PC-9 (cell line): ENCODE data around the gene DMBT1. TPM values are rescaled to one million over a fixed set of nuclear protein-coding genes. Genes with fewer than 3 reads are reported as not detected.

ENCODE experiments used
- BruUV-seq: library from RNA; stranded (reverse); fragments of 400-500 nt; replicated peaks from 2 replicates; lab custom pipeline; 2021; lab: Mats Ljungman, UMichigan
- CTCF ChIA-PET: fragments of 300-600 bp; sonication (Branson Sonifier 250); formaldehyde crosslinking; loops from one replicate; lab custom pipeline; 2022; ENCODE audit warnings: antibody characterized with exemption; lab: Charles Lee
- POLR2A ChIA-PET: fragments of 300-600 bp; sonication (Branson Sonifier 250); formaldehyde crosslinking; loops from one replicate; lab custom pipeline; 2022; ENCODE audit warnings: antibody characterized with exemption; ENCODE audit not compliant: unreplicated experiment; lab: Charles Lee
- DNase-seq, 2 experiments: peaks; one replicate each; pipeline versions ENCODE4 v3.0.0 to v3.0.0-alpha.2; 2015 to 2022; ENCODE audit warnings: mixed read lengths in 1 of 2
- H2AFZ ChIP-seq: fragments of 200-600 bp; sonication (generic); 2 replicates; pipeline ENCODE4 v1.8.1; 2017; ENCODE audit warnings: antibody characterized with exemption
- H3F3A ChIP-seq: fragments of 200-600 bp; sonication (generic); 2 replicates; pipeline ENCODE4 v1.8.1; 2017; ENCODE audit warnings: antibody characterized with exemption, mild to moderate bottlenecking, low read depth; ENCODE audit not compliant: insufficient read depth
- H3K27ac ChIP-seq: fragments of 200-600 bp; sonication (generic); 2 replicates; pipeline ENCODE4 v1.6.1; 2016; ENCODE audit warnings: mixed run types
- H3K27me3 ChIP-seq: fragments of 200-600 bp; sonication (generic); 2 replicates; pipeline ENCODE4 v1.6.1; 2016; ENCODE audit warnings: low read depth, mixed run types; ENCODE audit not compliant: insufficient read depth
- H3K36me3 ChIP-seq: fragments of 200-600 bp; sonication (generic); 2 replicates; pipeline ENCODE4 v1.6.1; 2016; ENCODE audit warnings: low read depth, mixed run types
- H3K4me1 ChIP-seq: fragments of 200-600 bp; sonication (generic); replicated peaks from 2 replicates; pipeline ENCODE4 v1.6.1; 2016; ENCODE audit warnings: mixed run types; ENCODE audit not compliant: insufficient read depth
- H3K4me2 ChIP-seq: fragments of 200-600 bp; sonication (generic); 2 replicates; pipeline ENCODE4 v1.6.1; 2017; ENCODE audit warnings: mixed run types
- H3K4me3 ChIP-seq: fragments of 200-600 bp; sonication (generic); 2 replicates; pipeline ENCODE4 v1.6.1; 2016; ENCODE audit warnings: mixed run types
- H3K79me2 ChIP-seq: fragments of 200-600 bp; sonication (generic); 2 replicates; pipeline ENCODE4 v1.6.1; 2017; ENCODE audit warnings: low read depth, mixed run types
- H3K9me2 ChIP-seq: fragments of 200-600 bp; sonication (generic); 2 replicates; pipeline ENCODE4 v1.8.1; 2017; ENCODE audit warnings: mild to moderate bottlenecking; ENCODE audit not compliant: insufficient read depth
- H3K9me3 ChIP-seq: fragments of 200-600 bp; sonication (generic); 2 replicates; pipeline ENCODE4 v1.8.1; 2016; ENCODE audit warnings: low read depth; ENCODE audit not compliant: insufficient read depth
- H4K20me1 ChIP-seq: fragments of 200-600 bp; sonication (generic); 2 replicates; pipeline ENCODE4 v1.8.1; 2017; ENCODE audit not compliant: insufficient read depth
- EZH2 ChIP-seq: fragments of 200-600 bp; sonication (generic); IDR thresholded peaks from 2 replicates; pipeline ENCODE4 v1.8.0; 2017; ENCODE audit warnings: antibody characterized with exemption, low read depth
- intact Hi-C: fragments of 100-400 bp; cut with micrococcal nuclease; formaldehyde crosslinking; loops from one replicate; pipeline ENCODE4 v1.10.0; 2022; ENCODE audit not compliant: unreplicated experiment
- total RNA-seq: library from RNA; stranded (reverse); gene quantifications from 2 replicates; pipeline ENCODE4 v1.2.3, GENCODE V29; 2021
- TF ChIP-seq, protein P1 (sequence below): fragments of 200-600 bp; sonication (generic); conservative IDR thresholded peaks from 2 replicates; pipeline ENCODE4 v1.6.1; 2017; ENCODE audit warnings: mixed run types, antibody characterized with exemption, mild to moderate bottlenecking, moderate library complexity

Gene DMBT1
- total RNA-seq, 1 experiment from 2014 or later, result 0.98 TPM

DNA sequence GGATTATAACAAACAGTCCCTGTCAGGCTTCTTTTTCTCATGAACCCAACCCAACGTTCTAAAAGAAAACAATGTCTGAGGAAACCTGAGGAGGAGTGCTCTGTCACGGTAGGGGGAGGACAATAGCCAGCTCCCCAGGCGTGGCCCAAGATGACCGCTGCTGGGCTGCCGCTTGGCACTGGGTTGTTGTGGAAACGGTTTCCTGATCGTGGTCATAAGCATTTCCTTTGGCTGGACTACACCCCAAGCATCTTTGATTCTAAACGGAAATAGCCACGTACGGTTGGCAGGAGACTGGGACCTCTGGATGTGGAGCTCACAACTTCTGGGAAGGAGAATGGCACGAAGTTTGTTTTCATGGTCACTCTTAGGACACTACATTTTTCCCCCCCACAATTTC lies 30.4 kb upstream of the DMBT1 start:
- H3F3A ChIP-seq, result no peaks in the 10 kb centered on the region
- DNase-seq, result peak in 1 of 2 experiments; percentile 54
- H3K4me1 ChIP-seq, result peaks cover 9% of the 10 kb centered on the region
- no peaks in the 10 kb centered on the region for H3K9me3 ChIP-seq
- no TSS peak for BruUV-seq
- H3K4me2 ChIP-seq, result no peak overlapping the region
- POLR2A ChIA-PET, result interaction anchor here (0.6 kb wide), 1 partner anchor 475 kb away, joined by 4 read pairs; no protein-coding TSS in a partner anchor
- H4K20me1 ChIP-seq, result no peaks in the 10 kb centered on the region
- no peaks in the 10 kb centered on the region for H3K79me2 ChIP-seq
- no peak overlapping the region for H2AFZ ChIP-seq
- no peak overlapping the region for H3K4me3 ChIP-seq
- no peak overlapping the region for H3K27ac ChIP-seq
- no peaks in the 10 kb centered on the region for H3K36me3 ChIP-seq
- intact Hi-C loops, result no loop called here
- no peak for TF ChIP-seq EZH2
- TF ChIP-seq, protein P1, sequence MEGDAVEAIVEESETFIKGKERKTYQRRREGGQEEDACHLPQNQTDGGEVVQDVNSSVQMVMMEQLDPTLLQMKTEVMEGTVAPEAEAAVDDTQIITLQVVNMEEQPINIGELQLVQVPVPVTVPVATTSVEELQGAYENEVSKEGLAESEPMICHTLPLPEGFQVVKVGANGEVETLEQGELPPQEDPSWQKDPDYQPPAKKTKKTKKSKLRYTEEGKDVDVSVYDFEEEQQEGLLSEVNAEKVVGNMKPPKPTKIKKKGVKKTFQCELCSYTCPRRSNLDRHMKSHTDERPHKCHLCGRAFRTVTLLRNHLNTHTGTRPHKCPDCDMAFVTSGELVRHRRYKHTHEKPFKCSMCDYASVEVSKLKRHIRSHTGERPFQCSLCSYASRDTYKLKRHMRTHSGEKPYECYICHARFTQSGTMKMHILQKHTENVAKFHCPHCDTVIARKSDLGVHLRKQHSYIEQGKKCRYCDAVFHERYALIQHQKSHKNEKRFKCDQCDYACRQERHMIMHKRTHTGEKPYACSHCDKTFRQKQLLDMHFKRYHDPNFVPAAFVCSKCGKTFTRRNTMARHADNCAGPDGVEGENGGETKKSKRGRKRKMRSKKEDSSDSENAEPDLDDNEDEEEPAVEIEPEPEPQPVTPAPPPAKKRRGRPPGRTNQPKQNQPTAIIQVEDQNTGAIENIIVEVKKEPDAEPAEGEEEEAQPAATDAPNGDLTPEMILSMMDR, result no peak
- no peaks in the 10 kb centered on the region for H3K9me2 ChIP-seq
- H3K27me3 ChIP-seq, result no peaks in the 10 kb centered on the region
- CTCF ChIA-PET, result interaction anchor here (0.6 to 0.9 kb wide), 2 partner anchors 35 kb away, joined by 4 to 5 read pairs; no protein-coding TSS in a partner anchor

DNA sequence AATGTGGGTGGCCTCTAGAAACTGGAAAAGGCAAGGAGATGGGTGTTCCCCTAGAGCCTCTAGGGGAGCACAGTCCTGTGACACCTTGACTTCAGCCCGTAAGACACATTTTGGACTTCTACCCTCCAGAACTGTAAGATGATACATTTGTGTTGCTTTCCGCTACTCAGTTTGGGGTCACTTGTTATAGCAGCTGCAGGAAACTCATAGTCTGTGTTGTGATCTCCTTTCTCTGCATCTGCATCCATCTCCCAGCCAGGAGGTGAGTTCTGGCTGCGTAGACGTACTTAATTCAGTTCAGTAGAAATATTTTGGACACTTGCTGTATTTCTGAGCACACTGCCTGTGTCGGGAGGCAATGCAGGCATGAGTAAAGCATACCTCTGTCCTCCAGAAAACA lies 29.3 kb upstream of the DMBT1 start:
- Histone ChIP-seq H3K27ac (no peak overlapping the region), H3K4me3 (no peak overlapping the region), H3K36me3 (no peaks in the 10 kb centered on the region), H3K9me3 (no peaks in the 10 kb centered on the region), H3K27me3 (no peaks in the 10 kb centered on the region), H4K20me1 (no peaks in the 10 kb centered on the region), H3F3A (no peaks in the 10 kb centered on the region), H2AFZ (no peak overlapping the region), H3K4me2 (no peak overlapping the region), H3K9me2 (no peaks in the 10 kb centered on the region), H3K79me2 (no peaks in the 10 kb centered on the region), H3K4me1 (peaks cover 9% of the 10 kb centered on the region)
- BruUV-seq, result no TSS peak
- no peak for DNase-seq
- TF ChIP-seq EZH2, result no peak
- TF ChIP-seq, protein P1, result no peak
- intact Hi-C loops, result no loop called here
- ChIA-PET POLR2A (no interaction called here), CTCF (interaction anchor here (0.9 kb wide), 1 partner anchor 34 kb away, joined by 5 read pairs; no protein-coding TSS in a partner anchor)

DNA sequence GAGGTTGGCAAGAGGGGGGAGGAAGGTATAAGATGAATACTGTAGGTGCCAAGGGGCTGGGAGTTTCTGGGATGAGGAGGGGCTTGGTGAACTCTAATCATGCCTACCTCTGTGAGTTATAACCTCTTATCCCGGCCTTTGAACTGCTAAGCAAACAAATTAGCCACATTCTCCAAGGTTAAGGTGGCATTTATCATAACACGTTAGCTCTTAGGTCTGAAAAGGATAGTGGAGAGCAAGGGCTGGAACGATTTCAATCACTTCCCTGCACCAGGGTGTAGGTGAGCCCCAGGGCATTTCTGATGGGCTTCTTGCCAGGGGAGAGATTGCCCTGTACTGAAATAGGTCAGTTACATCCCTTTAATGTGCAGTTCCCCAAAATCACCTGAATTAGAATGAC lies 28.6 kb upstream of the DMBT1 start:
- peak; percentile 66 to 77 for DNase-seq
- Histone ChIP-seq H3K27ac (no peak overlapping the region), H3K79me2 (no peaks in the 10 kb centered on the region), H3K36me3 (no peaks in the 10 kb centered on the region), H3K9me3 (no peaks in the 10 kb centered on the region), H4K20me1 (no peaks in the 10 kb centered on the region), H3F3A (no peaks in the 10 kb centered on the region), H3K4me1 (peaks cover 9% of the 10 kb centered on the region), H3K4me3 (no peak overlapping the region), H3K27me3 (no peaks in the 10 kb centered on the region), H2AFZ (no peak overlapping the region), H3K9me2 (no peaks in the 10 kb centered on the region), H3K4me2 (no peak overlapping the region)
- no TSS peak for BruUV-seq
- POLR2A ChIA-PET, result no interaction called here
- TF ChIP-seq EZH2, result no peak
- TF ChIP-seq, protein P1, result no peak
- CTCF ChIA-PET, result no interaction called here
- intact Hi-C loops, result no loop called here
